Activated CD4-positive, alpha-beta T cell treated with anti-CD3 and anti-CD28 coated beads, Interleukin-2, amount 50 U/mL, for 4 hours (primary cell): ENCODE data around the gene LGALS9C.
A peak's percentile ranks its signal among the peaks of the same experiment; 100 is the strongest.
"Not testable (repeated sequence)": the region's sequence is repeated elsewhere in the genome, so short reads cannot be mapped to it uniquely, and the experiment has no call there.

ENCODE experiments used
- DNase-seq, 2 experiments: peaks; one replicate each; pipeline ENCODE4 v3.0.0-alpha.2; 2020

LGALS9C gene

GRCh38 chr17:18476508-18477308 is at the start of gene LGALS9C:
Gene LGALS9C, plus strand, starts transcription at chr17:18476789. Its CDS starts 66 bp downstream, at chr17:18476855.
- not testable (repeated sequence) for DNase-seq

GRCh38 chr17:18432206-18432605 is 44.4 kb upstream of the LGALS9C start:
- not testable (repeated sequence) for DNase-seq

- DNase-seq, result not testable (repeated sequence)
These were observed 37.1 kb upstream of the LGALS9C start for GRCh38 chr17:18439465-18439870.

GRCh38 chr17:18442093-18442492 is 34.5 kb upstream of the LGALS9C start:
- DNase-seq, result peak; percentile 12 to 31

- not testable (repeated sequence) for DNase-seq
These were observed 34.1 kb upstream of the LGALS9C start for GRCh38 chr17:18442532-18442931.

GRCh38 chr17:18447476-18448205 is 28.9 kb upstream of the LGALS9C start:
- not testable (repeated sequence) for DNase-seq

- not testable (repeated sequence) for DNase-seq
These were observed 28.3 kb upstream of the LGALS9C start for GRCh38 chr17:18448311-18448710.

GRCh38 chr17:18449833-18450232 is 26.8 kb upstream of the LGALS9C start:
- DNase-seq, result not testable (repeated sequence)

- DNase-seq, result not testable (repeated sequence)
These were observed 25.6 kb upstream of the LGALS9C start for GRCh38 chr17:18450998-18451397.

GRCh38 chr17:18451969-18452368 is 24.6 kb upstream of the LGALS9C start:
- DNase-seq, result not testable (repeated sequence)

GRCh38 chr17:18459035-18459434 is 17.6 kb upstream of the LGALS9C start:
- DNase-seq, result not testable (repeated sequence)

- not testable (repeated sequence) for DNase-seq
These were observed 12.6 kb upstream of the LGALS9C start for GRCh38 chr17:18463831-18464502.

GRCh38 chr17:18466250-18466983 is 10.2 kb upstream of the LGALS9C start:
- DNase-seq, result not testable (repeated sequence)

GRCh38 chr17:18467001-18467400 is 9.6 kb upstream of the LGALS9C start:
- DNase-seq, result not testable (repeated sequence)

- DNase-seq, result not testable (repeated sequence)
These were observed 8.0 kb upstream of the LGALS9C start for GRCh38 chr17:18468472-18469171.

- not testable (repeated sequence) for DNase-seq
These were observed 6.8 kb upstream of the LGALS9C start for GRCh38 chr17:18469837-18470236.

- not testable (repeated sequence) for DNase-seq
These were observed 6.2 kb upstream of the LGALS9C start for GRCh38 chr17:18470345-18470930.

- DNase-seq, result not testable (repeated sequence)
These were observed 2.6 kb upstream of the LGALS9C start for GRCh38 chr17:18473967-18474366.

- DNase-seq, result not testable (repeated sequence)
These were observed 1.8 kb upstream of the LGALS9C start for GRCh38 chr17:18474754-18475153.

GRCh38 chr17:18477367-18477766 is 778 bp downstream of the LGALS9C start:
- not testable (repeated sequence) for DNase-seq

- DNase-seq, result not testable (repeated sequence)
These were observed 1.8 kb downstream of the LGALS9C start for GRCh38 chr17:18478362-18478761.
